SU-DHL-6 (cell line): Measurements from ENCODE around the gene GPR157.

Experiments
- H2AFZ ChIP-seq: fragments of 200-600 bp; sonication (generic); 2 replicates; pipeline ENCODE4 v1.6.1; 2014; ENCODE audit warnings: low read depth, mild to moderate bottlenecking, moderate library complexity, mixed read lengths, antibody characterized with exemption, low read length; ENCODE audit not compliant: severe bottlenecking
- H3F3A ChIP-seq: fragments of 200-600 bp; shearing (Covaris generic); 2 replicates; pipeline ENCODE4 v1.6.0; 2016; ENCODE audit warnings: antibody characterized with exemption, mild to moderate bottlenecking; ENCODE audit not compliant: insufficient read depth
- H3K27ac ChIP-seq: fragments of 200-600 bp; sonication (generic); 2 replicates; pipeline ENCODE4 v1.5.1; 2016; ENCODE audit warnings: low read depth, mild to moderate bottlenecking, low read length, moderate library complexity, mixed read lengths
- H3K27me3 ChIP-seq: fragments of 200-600 bp; sonication (generic), shearing (Covaris generic); 2 replicates; pipeline ENCODE4 v1.6.0; 2014; ENCODE audit warnings: mild to moderate bottlenecking, low read length
- H3K36me3 ChIP-seq: fragments of 200-600 bp; sonication (generic); 2 replicates; pipeline ENCODE4 v1.6.1; 2014; ENCODE audit warnings: mild to moderate bottlenecking, low read length, mixed read lengths
- H3K4me2 ChIP-seq: fragments of 300-600, 200-600 bp; shearing (Covaris generic), sonication (generic); 2 replicates; pipeline ENCODE4 v1.6.0; 2014; ENCODE audit warnings: low read length, low read depth, mild to moderate bottlenecking; ENCODE audit not compliant: poor library complexity, severe bottlenecking
- H3K4me3 ChIP-seq: fragments of 200-600 bp; sonication (generic); 2 replicates; pipeline ENCODE4 v1.5.1; 2014; ENCODE audit warnings: antibody characterized with exemption, low read length, mild to moderate bottlenecking, mixed read lengths; ENCODE audit not compliant: insufficient read depth, poor library complexity, severe bottlenecking
- H3K79me2 ChIP-seq: fragments of 200-600 bp; sonication (generic); 2 replicates; pipeline ENCODE4 v1.6.1; 2014; ENCODE audit warnings: mild to moderate bottlenecking, low read length, moderate library complexity; ENCODE audit not compliant: insufficient read depth
- H3K9ac ChIP-seq: fragments of 200-600 bp; sonication (generic); 2 replicates; pipeline ENCODE4 v1.7.0; 2014; ENCODE audit warnings: mild to moderate bottlenecking, low read length
- H3K9me2 ChIP-seq: fragments of 200-600 bp; sonication (generic); replicated peaks from 2 replicates; pipeline ENCODE4 v1.6.1; 2014; ENCODE audit warnings: low read length; ENCODE audit not compliant: insufficient read depth
- H3K9me3 ChIP-seq: fragments of 200-600 bp; sonication (generic); 2 replicates; pipeline ENCODE4 v1.6.1; 2014; ENCODE audit warnings: low read length, mixed read lengths; ENCODE audit not compliant: insufficient read depth
- H4K20me1 ChIP-seq: fragments of 200-600 bp; sonication (generic); 2 replicates; pipeline ENCODE4 v1.6.1; 2014; ENCODE audit warnings: low read depth, mild to moderate bottlenecking, antibody characterized with exemption, low read length, moderate library complexity, mixed read lengths
- CTCF ChIP-seq: fragments of 200-600 bp; sonication (generic); IDR thresholded peaks from one replicate; pipeline ENCODE4 v1.5.1; 2017; ENCODE audit warnings: antibody characterized with exemption, mild to moderate bottlenecking, low read length, moderate library complexity; ENCODE audit not compliant: insufficient read depth, poor library complexity, severe bottlenecking
- EZH2phosphoT487 ChIP-seq: fragments of 200-600 bp; sonication (generic), shearing (Covaris generic); conservative IDR thresholded peaks from 2 replicates; pipeline ENCODE4 v1.6.1; 2018; ENCODE audit warnings: mild to moderate bottlenecking, antibody characterized with exemption, low read length, moderate library complexity, mixed read lengths

GPR157 gene

GRCh38 chr1:9059891-9060744 is 68.8 kb downstream of the GPR157 start:
- H3K27ac ChIP-seq: no peak overlapping the region
- peaks cover 5% of the 10 kb centered on the region; the same call in 1 of the 2 replicates for H3F3A ChIP-seq

GRCh38 chr1:9058465-9058864 is 70.4 kb downstream of the GPR157 start:
- Histone ChIP-seq H3K4me3 (no peak overlapping the region), H3K36me3 (no peaks in the 10 kb centered on the region), H3K27ac (no peak overlapping the region), H3K9ac (no peak overlapping the region), H2AFZ (no peak overlapping the region), H3K9me2 (no peaks in the 10 kb centered on the region), H3K4me2 (no peak overlapping the region), H4K20me1 (no peaks in the 10 kb centered on the region), H3K9me3 (no peaks in the 10 kb centered on the region), H3K79me2 (peaks cover 4% of the 10 kb centered on the region; the same call in 1 of the 2 replicates), H3F3A (peaks cover 5% of the 10 kb centered on the region; the same call in 1 of the 2 replicates), H3K27me3 (no peaks in the 10 kb centered on the region)
- TF ChIP-seq EZH2phosphoT487 (no peak), CTCF (no peak)

More at GRCh38 chr1:9059891-9060744, 68.8 kb downstream of the GPR157 start:
- Histone ChIP-seq H3K4me2 (no peak overlapping the region), H3K36me3 (no peaks in the 10 kb centered on the region), H3K4me3 (no peak overlapping the region), H3K9me2 (no peaks in the 10 kb centered on the region), H3K9me3 (no peaks in the 10 kb centered on the region), H3K79me2 (peaks cover 4% of the 10 kb centered on the region; the same call in 1 of the 2 replicates), H2AFZ (no peak overlapping the region), H3K9ac (no peak overlapping the region), H3K27me3 (no peaks in the 10 kb centered on the region), H4K20me1 (no peaks in the 10 kb centered on the region)
- TF ChIP-seq EZH2phosphoT487 (no peak), CTCF (no peak)

GRCh38 chr1:9057851-9058250 is 71.1 kb downstream of the GPR157 start:
- Histone ChIP-seq H3K27ac (no peak overlapping the region), H4K20me1 (no peaks in the 10 kb centered on the region), H3K79me2 (peaks cover 4% of the 10 kb centered on the region; the same call in 1 of the 2 replicates), H3K36me3 (no peaks in the 10 kb centered on the region), H3F3A (peaks cover 1% of the 10 kb centered on the region; the same call in 1 of the 2 replicates), H2AFZ (no peak overlapping the region), H3K4me2 (no peak overlapping the region), H3K9me3 (no peaks in the 10 kb centered on the region), H3K4me3 (no peak overlapping the region), H3K27me3 (no peaks in the 10 kb centered on the region), H3K9me2 (no peaks in the 10 kb centered on the region), H3K9ac (no peak overlapping the region)
- TF ChIP-seq CTCF (no peak), EZH2phosphoT487 (no peak)
